A673 (cell line): ENCODE measurements around the gene WNK4.
"Not testable (repeated sequence)": the region's sequence is repeated elsewhere in the genome, so short reads cannot be mapped to it uniquely, and the experiment has no call there.

ENCODE experiments used
- CTCF ChIP-seq: fragments of 300-800, 200-600 bp; sonication (generic); conservative IDR thresholded peaks from 2 replicates; pipeline ENCODE4 v1.5.1; 2017; ENCODE audit warnings: low read depth, mild to moderate bottlenecking, antibody characterized with exemption, low read length, moderate library complexity, mixed read lengths
- EZH2 ChIP-seq: fragments of 200-600 bp; sonication (generic); IDR thresholded peaks from 2 replicates; pipeline ENCODE4 v1.6.1; 2017; ENCODE audit warnings: borderline replicate concordance, low read depth, mild to moderate bottlenecking, mixed read lengths, antibody characterized with exemption, low read length; ENCODE audit not compliant: poor library complexity, severe bottlenecking

DNA sequence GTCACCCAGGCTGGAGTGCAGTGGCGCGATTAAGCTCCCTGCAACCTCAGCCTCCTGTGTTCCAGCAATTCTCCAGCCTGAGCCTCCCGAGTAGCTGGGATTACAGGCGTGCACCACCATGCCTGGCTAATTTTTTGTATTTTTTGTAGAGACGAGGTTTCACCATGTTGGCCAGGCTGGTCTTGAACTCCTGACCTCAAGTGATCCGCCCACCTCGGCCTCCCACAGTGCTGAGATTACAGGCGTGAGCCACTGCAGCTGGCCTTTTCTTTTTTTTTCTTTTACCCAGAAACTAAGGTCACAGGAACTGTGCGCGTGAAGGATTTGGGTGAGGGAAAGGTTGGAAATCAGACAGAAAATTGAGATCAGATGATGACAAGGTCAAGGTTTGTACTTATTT is 10.4 kb upstream of the WNK4 start:
- not testable (repeated sequence) for TF ChIP-seq CTCF, EZH2
